AG04450 (cell line): ENCODE results near the gene ILK. TPM values are rescaled to one million over a fixed set of nuclear protein-coding genes. Genes with fewer than 3 reads are reported as not detected.

Experiments
- CTCF ChIA-PET: fragments of 300-600, 350-600 bp; formaldehyde crosslinking; extraction: SDS; loops from one replicate; lab custom pipeline; 2022; ENCODE audit warnings: antibody characterized with exemption, inconsistent platforms; lab: Charles Lee
- POLR2A ChIA-PET: fragments of 350-600 bp; formaldehyde crosslinking; extraction: SDS; loops from one replicate; lab custom pipeline; 2021; ENCODE audit warnings: antibody characterized with exemption, inconsistent platforms; lab: Yijun Ruan, JAX
- DNase-seq: peaks from one replicate; pipeline ENCODE4 v3.0.0-alpha.2; 2011; ENCODE audit warnings: low read depth, low spot score
- H3K27ac ChIP-seq: one replicate; pipeline ENCODE4 v1.5.1; 2012; ENCODE audit warnings: low read depth, low read length, control low read depth
- H3K27me3 ChIP-seq: one replicate; pipeline ENCODE4 v1.6.0; 2012; ENCODE audit warnings: low read length; ENCODE audit not compliant: control insufficient read depth, insufficient read depth
- H3K4me3 ChIP-seq: 2 replicates; pipeline ENCODE4 v1.5.1; 2011; ENCODE audit warnings: mild to moderate bottlenecking, low read depth, low read length, control low read depth
- H3K9me3 ChIP-seq: 2 replicates; pipeline ENCODE4 v1.5.1; 2012; ENCODE audit warnings: low read length; ENCODE audit not compliant: control insufficient read depth, insufficient read depth
- CTCF ChIP-seq: IDR thresholded peaks from 2 replicates; pipeline ENCODE4 v1.5.1; 2011; ENCODE audit warnings: low read depth, low read length, control low read depth, inconsistent platforms
- polyA plus RNA-seq: library from polyadenylated mRNA; depleted of rRNA; stranded (reverse); fragments of >200 nt; gene quantifications from 2 replicates; pipeline ENCODE4 v1.2.3, GENCODE V29; 2011

The ILK gene
- polyA plus RNA-seq, 1 experiment = 362 TPM

GRCh38 chr11:6565325-6565724 lies 38.2 kb upstream of the ILK start:
- Histone ChIP-seq H3K4me3 (no peak overlapping the region), H3K9me3 (no peaks in the 10 kb centered on the region), H3K27ac (no peak overlapping the region), H3K27me3 (no peaks in the 10 kb centered on the region)
- no peak for DNase-seq
- CTCF ChIA-PET = no interaction called here
- TF ChIP-seq CTCF = no peak
- POLR2A ChIA-PET = no interaction called here

GRCh38 chr11:6565988-6566703 lies 37.4 kb upstream of the ILK start:
- DNase-seq = no peak
- ChIA-PET POLR2A (no interaction called here), CTCF (no interaction called here)
- Histone ChIP-seq H3K9me3 (peaks cover 7% of the 10 kb centered on the region; the same call in 1 of the 2 replicates), H3K27ac (no peak overlapping the region), H3K4me3 (no peak overlapping the region), H3K27me3 (no peaks in the 10 kb centered on the region)
- TF ChIP-seq CTCF = no peak

- no peak for DNase-seq
- H3K27ac ChIP-seq = no peak overlapping the region
- H3K9me3 ChIP-seq = peaks cover 8% of the 10 kb centered on the region; the same call in 1 of the 2 replicates
- no peak overlapping the region for H3K4me3 ChIP-seq
- no peak for TF ChIP-seq CTCF
- ChIA-PET CTCF (no interaction called here), POLR2A (no interaction called here)
- no peaks in the 10 kb centered on the region for H3K27me3 ChIP-seq
These were observed 36.7 kb upstream of the ILK start for GRCh38 chr11:6566704-6567370.

- DNase-seq = no peak
- Histone ChIP-seq H3K9me3 (peaks cover 8% of the 10 kb centered on the region; the same call in 1 of the 2 replicates), H3K4me3 (no peak overlapping the region), H3K27ac (no peak overlapping the region), H3K27me3 (no peaks in the 10 kb centered on the region)
- no peak for TF ChIP-seq CTCF
- CTCF ChIA-PET = interaction anchor here (1.4 kb wide), 1 partner anchor 36 kb away, joined by 6 read pairs; no protein-coding TSS in a partner anchor
- POLR2A ChIA-PET = no interaction called here
These were observed 36.2 kb upstream of the ILK start for GRCh38 chr11:6567371-6567745.
